ENCODE measurements around the gene GNG11.

DNA sequence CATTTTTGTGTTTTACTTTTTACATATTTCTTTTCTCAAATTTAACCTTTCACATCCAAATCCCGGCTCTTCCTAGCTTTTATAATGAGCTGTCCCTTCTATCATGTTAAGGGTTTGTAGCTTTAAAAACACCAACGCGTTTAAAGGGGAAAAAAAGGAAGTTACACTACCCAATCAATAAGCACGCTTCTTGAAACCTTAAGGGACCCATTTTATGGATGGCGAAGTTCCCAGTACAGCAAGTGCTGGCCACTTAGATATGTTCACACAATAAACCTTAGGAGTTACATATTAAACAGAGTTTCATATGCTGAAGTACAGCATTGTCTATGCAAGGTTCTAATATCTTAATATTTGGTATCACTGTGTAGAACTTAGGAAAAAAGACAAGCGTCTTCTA lies 1.8 kb downstream of the GNG11 start:
- TF ChIP-seq, protein P1, sequence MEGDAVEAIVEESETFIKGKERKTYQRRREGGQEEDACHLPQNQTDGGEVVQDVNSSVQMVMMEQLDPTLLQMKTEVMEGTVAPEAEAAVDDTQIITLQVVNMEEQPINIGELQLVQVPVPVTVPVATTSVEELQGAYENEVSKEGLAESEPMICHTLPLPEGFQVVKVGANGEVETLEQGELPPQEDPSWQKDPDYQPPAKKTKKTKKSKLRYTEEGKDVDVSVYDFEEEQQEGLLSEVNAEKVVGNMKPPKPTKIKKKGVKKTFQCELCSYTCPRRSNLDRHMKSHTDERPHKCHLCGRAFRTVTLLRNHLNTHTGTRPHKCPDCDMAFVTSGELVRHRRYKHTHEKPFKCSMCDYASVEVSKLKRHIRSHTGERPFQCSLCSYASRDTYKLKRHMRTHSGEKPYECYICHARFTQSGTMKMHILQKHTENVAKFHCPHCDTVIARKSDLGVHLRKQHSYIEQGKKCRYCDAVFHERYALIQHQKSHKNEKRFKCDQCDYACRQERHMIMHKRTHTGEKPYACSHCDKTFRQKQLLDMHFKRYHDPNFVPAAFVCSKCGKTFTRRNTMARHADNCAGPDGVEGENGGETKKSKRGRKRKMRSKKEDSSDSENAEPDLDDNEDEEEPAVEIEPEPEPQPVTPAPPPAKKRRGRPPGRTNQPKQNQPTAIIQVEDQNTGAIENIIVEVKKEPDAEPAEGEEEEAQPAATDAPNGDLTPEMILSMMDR (IDR thresholded peaks at IDR 0.05; ENCODE audit: low read depth, low read length, poor library complexity, severe bottlenecking) = no peak
- no peak for TF ChIP-seq EZH2phosphoT487 (IDR thresholded peaks at IDR 0.05; ENCODE audit: borderline replicate concordance, low read length)

Data from DOHH2 (cell line).